Activated naive CD8-positive, alpha-beta T cell treated with anti-CD3 and anti-CD28 coated beads for 36 hours (primary cell): ENCODE data around the gene ASPHD2. TPM values are rescaled to one million over a fixed set of nuclear protein-coding genes. Genes with fewer than 3 reads are reported as not detected.

Experiments
- DNase-seq: peaks from one replicate; pipeline ENCODE4 v3.0.0; 2021
- H3K27ac Mint-ChIP-seq: one replicate; pipeline ENCODE4 v1.8.0; 2022; ENCODE audit warnings: mild to moderate bottlenecking, moderate library complexity, mixed read lengths
- H3K27me3 Mint-ChIP-seq: one replicate; pipeline ENCODE4 v1.8.0; 2022; ENCODE audit warnings: mild to moderate bottlenecking, mixed read lengths
- H3K36me3 Mint-ChIP-seq: one replicate; pipeline ENCODE4 v1.8.0; 2021; ENCODE audit warnings: mild to moderate bottlenecking, mixed read lengths
- H3K4me1 Mint-ChIP-seq: one replicate; pipeline ENCODE4 v1.8.0; 2021; ENCODE audit warnings: mixed read lengths
- H3K4me3 Mint-ChIP-seq: one replicate; pipeline ENCODE4 v1.8.0; 2022; ENCODE audit warnings: mild to moderate bottlenecking, moderate library complexity, mixed read lengths
- H3K9me3 Mint-ChIP-seq: one replicate; pipeline ENCODE4 v1.8.0; 2022; ENCODE audit warnings: mixed read lengths
- total RNA-seq, 2 experiments: library from RNA; stranded (reverse); gene quantifications; one replicate each; pipeline ENCODE4 v1.2.3, GENCODE V29; 2021

ASPHD2 gene
- total RNA-seq, 2 experiments from 2014 or later, result 14.9 to 15.9 TPM

GRCh38 chr22:26483439-26484359 is 54.6 kb downstream of the ASPHD2 start, which contains the start of the genes HPS4 and SRRD:
TSS of gene HPS4 (minus strand) at chr22:26483783. CDS start at chr22:26481762, 2,021 bp downstream.
TSS of gene SRRD (plus strand) at chr22:26483877. CDS start at chr22:26483891, 14 bp downstream.
- peaks cover 20% of the 10 kb centered on the region for H3K36me3 Mint-ChIP-seq
- no peaks in the 10 kb centered on the region for H3K9me3 Mint-ChIP-seq
- H3K4me1 Mint-ChIP-seq, result peaks cover 57% of the 10 kb centered on the region
- H3K27me3 Mint-ChIP-seq, result no peaks in the 10 kb centered on the region
- H3K27ac Mint-ChIP-seq, result peak within 1 kb of the TSS; percentile 96
- H3K4me3 Mint-ChIP-seq, result peak within 1 kb of the TSS; percentile 90
- DNase-seq, result peak; percentile 94

GRCh38 chr22:26484360-26484706 is 55.3 kb downstream of the ASPHD2 start:
- no peaks in the 10 kb centered on the region for H3K9me3 Mint-ChIP-seq
- peaks cover 51% of the 10 kb centered on the region for H3K4me1 Mint-ChIP-seq
- no peaks in the 10 kb centered on the region for H3K27me3 Mint-ChIP-seq
- peak overlapping the region; percentile 96 for H3K27ac Mint-ChIP-seq
- H3K36me3 Mint-ChIP-seq, result peaks cover 21% of the 10 kb centered on the region
- H3K4me3 Mint-ChIP-seq, result peak overlapping the region; percentile 90
- no peak for DNase-seq

DNA sequence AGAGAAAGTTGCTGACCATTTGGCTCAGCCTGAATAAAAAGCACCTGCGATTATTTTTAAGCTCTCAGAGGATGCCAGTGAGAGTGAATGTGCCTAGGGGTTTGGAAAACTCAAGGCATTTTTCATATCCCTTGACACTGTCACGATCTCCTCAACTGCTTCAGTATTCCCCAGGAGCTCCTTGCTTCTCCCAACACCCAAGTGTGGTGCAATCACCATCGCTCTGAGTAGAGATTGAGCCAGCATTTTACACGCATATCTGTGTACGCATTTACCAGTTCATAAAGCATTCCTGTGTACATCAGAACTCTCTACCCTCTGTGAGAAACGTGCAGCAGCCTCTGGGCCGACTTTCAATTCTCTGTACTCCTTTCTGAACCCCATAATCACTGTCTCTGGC is 56.0 kb downstream of the ASPHD2 start:
- Mint-ChIP-seq H3K36me3 (peaks cover 19% of the 10 kb centered on the region), H3K9me3 (no peaks in the 10 kb centered on the region), H3K4me3 (peak overlapping the region; percentile 90), H3K4me1 (peaks cover 44% of the 10 kb centered on the region), H3K27ac (peak overlapping the region; percentile 35), H3K27me3 (no peaks in the 10 kb centered on the region)
- DNase-seq, result no peak

DNA sequence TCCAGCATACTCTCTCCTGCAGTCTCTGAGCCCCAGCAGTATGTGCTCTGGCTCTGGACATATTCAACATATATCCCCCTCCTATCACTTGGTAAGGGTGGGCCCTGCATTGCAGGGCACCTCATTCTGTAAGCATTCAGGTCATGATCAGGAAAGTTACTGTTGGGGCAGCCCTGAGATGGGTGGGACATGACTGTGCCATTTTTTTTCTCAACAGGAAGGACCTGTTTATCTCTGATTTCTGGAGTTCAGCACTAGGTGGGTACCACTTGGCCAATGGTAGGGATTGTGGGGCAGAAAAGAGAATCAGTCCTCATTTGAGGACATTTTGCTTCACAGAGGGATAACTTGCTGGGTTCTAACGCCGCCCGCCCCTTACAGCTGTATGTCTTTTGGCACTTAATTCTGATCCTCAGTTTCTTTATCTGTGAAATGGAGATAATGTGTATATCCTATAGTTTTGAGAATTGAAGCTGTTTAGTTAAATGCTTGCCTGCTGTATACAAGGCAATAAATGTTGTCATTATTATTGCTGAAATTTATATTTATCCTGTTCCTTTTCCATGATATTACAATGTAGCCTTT is 56.8 kb downstream of the ASPHD2 start:
- no peak for DNase-seq
- peak overlapping the region; percentile 90 for H3K4me3 Mint-ChIP-seq
- peaks cover 13% of the 10 kb centered on the region for H3K36me3 Mint-ChIP-seq
- no peaks in the 10 kb centered on the region for H3K27me3 Mint-ChIP-seq
- no peaks in the 10 kb centered on the region for H3K9me3 Mint-ChIP-seq
- H3K27ac Mint-ChIP-seq, result peak overlapping the region; percentile 35
- H3K4me1 Mint-ChIP-seq, result peaks cover 39% of the 10 kb centered on the region

- Mint-ChIP-seq H3K27ac (no peak overlapping the region), H3K9me3 (no peaks in the 10 kb centered on the region), H3K4me3 (peak overlapping the region; percentile 1), H3K27me3 (no peaks in the 10 kb centered on the region), H3K4me1 (peaks cover 34% of the 10 kb centered on the region), H3K36me3 (peaks cover 9% of the 10 kb centered on the region)
- no peak for DNase-seq
Observed at GRCh38 chr22:26486394-26486793, 57.3 kb downstream of the ASPHD2 start.

GRCh38 chr22:26487996-26488395 is 58.9 kb downstream of the ASPHD2 start:
- Mint-ChIP-seq H3K4me3 (no peak overlapping the region), H3K36me3 (peaks cover 5% of the 10 kb centered on the region), H3K27me3 (no peaks in the 10 kb centered on the region), H3K9me3 (no peaks in the 10 kb centered on the region), H3K27ac (no peak overlapping the region), H3K4me1 (peaks cover 21% of the 10 kb centered on the region)
- DNase-seq, result no peak

DNA sequence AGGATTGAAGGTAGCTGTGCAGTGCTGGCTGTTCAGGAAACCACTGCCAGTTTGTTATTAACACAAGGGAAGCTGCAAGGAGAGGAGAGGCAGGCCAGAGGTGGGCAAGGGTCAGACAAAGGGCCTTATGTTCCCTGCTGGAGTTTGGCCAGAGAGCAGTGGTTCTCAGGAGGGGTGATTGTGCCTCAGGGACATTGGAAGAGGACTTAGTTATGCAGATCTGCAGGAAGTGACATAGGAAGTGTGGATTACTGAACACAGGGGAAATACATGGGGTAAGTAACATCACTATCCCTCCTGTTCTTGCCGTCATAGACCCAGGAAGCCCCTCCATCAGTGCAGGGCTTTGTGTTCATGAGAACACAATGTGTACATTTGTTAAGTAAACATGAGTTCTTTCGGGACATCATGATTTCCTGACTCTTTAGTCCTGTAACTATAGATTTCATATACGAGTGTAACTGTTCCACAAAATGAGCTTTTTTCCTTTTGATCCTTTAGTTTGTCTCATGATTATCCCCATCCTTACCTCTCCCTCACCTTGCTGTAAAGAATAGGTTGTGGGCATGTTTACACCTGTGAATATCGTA is 60.5 kb downstream of the ASPHD2 start:
- peaks cover 11% of the 10 kb centered on the region for H3K36me3 Mint-ChIP-seq
- peaks cover 29% of the 10 kb centered on the region for H3K4me1 Mint-ChIP-seq
- no peaks in the 10 kb centered on the region for H3K27me3 Mint-ChIP-seq
- H3K4me3 Mint-ChIP-seq, result no peak overlapping the region
- H3K27ac Mint-ChIP-seq, result peak overlapping the region; percentile 32
- no peak for DNase-seq
- H3K9me3 Mint-ChIP-seq, result no peaks in the 10 kb centered on the region

- H3K27ac Mint-ChIP-seq, result no peak overlapping the region
- H3K9me3 Mint-ChIP-seq, result no peaks in the 10 kb centered on the region
- peaks cover 19% of the 10 kb centered on the region for H3K36me3 Mint-ChIP-seq
- peaks cover 11% of the 10 kb centered on the region for H3K4me1 Mint-ChIP-seq
- no peak for DNase-seq
- H3K4me3 Mint-ChIP-seq, result no peak overlapping the region
- no peaks in the 10 kb centered on the region for H3K27me3 Mint-ChIP-seq
Observed at GRCh38 chr22:26492220-26492619, 63.2 kb downstream of the ASPHD2 start.

- H3K27ac Mint-ChIP-seq, result peak overlapping the region; percentile 59
Observed at GRCh38 chr22:26494506-26494905, 65.4 kb downstream of the ASPHD2 start.

More at GRCh38 chr22:26494506-26494905, 65.4 kb downstream of the ASPHD2 start:
- Mint-ChIP-seq H3K27me3 (no peaks in the 10 kb centered on the region), H3K36me3 (peaks cover 15% of the 10 kb centered on the region), H3K9me3 (no peaks in the 10 kb centered on the region), H3K4me3 (no peak overlapping the region), H3K4me1 (peaks cover 11% of the 10 kb centered on the region)
- DNase-seq, result no peak

Other genes starting within 250 kb of the ASPHD2 start
- gene HPS4, start 54.5 kb downstream of the ASPHD2 start, total RNA-seq, result 10 to 100 TPM; 46.9 to 51.3 TPM
- gene SRRD, start 54.6 kb downstream of the ASPHD2 start, total RNA-seq, result 10 to 100 TPM; 34.5 to 36.6 TPM
- gene TFIP11, start 83.2 kb downstream of the ASPHD2 start, total RNA-seq, result 10 to 100 TPM; 45.9 to 50.1 TPM
- 10 to 100 TPM; 32.1 to 35.0 TPM for gene TPST2, start 160.9 kb downstream of the ASPHD2 start, total RNA-seq
- gene CRYBB1, start 188.8 kb downstream of the ASPHD2 start, total RNA-seq, result not detected
- not detected for gene CRYBA4, start 192.7 kb downstream of the ASPHD2 start, total RNA-seq
- 1 to 10 TPM; 5.1 to 5.9 TPM for gene MIAT, start 228.3 kb downstream of the ASPHD2 start, total RNA-seq